GM21528 (cell line): Measurements from ENCODE around the gene FGL2.
A peak's percentile ranks its signal among the peaks of the same experiment; 100 is the strongest.
"Not testable (repeated sequence)": the region's sequence is repeated elsewhere in the genome, so short reads cannot be mapped to it uniquely, and the experiment has no call there.

Experiments used
- ATAC-seq: cut with Tn5 transposase; IDR thresholded peaks from one replicate; pipeline ENCODE4 v1.9.1; 2021; ENCODE audit warnings: mild to moderate bottlenecking, moderate library complexity; ENCODE audit not compliant: unreplicated experiment, low FRiP score

FGL2 gene

GRCh38 chr7:77217474-77218185, 18.0 kb upstream of the FGL2 start:
- no peak for ATAC-seq

GRCh38 chr7:77216181-77216845, 16.7 kb upstream of the FGL2 start:
- ATAC-seq: no peak

DNA sequence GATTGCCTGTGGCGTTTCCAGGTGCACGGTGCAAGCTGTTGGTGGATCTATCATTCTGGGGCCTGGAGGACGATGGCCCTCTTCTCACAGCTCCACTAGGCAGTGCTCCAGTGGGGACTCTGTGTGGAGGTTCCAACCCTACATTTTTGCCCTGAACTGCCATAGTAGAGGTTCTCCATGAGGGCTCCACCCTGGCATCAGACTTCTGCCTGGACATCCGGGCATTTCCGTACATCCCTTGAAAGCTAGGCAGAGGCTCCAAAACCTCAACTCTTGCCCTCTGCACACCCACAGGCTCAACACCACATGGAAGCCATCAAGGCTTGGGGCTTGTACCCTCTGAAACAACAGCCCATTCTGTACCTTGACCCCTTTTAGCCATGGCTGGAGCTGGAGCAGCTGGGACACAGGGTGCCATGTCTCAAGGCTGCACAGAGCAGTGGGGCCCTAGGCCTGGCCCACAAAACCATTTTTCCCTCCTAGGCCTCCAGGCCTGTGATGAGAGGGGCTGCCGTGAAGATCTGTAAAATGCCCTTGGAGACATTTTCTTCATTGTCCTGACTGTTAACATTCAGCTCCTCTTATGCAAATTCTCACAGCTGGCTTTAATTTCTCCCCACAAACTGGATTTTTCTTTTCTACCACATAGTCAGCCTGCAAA, 10.0 kb upstream of the FGL2 start:
- ATAC-seq: no peak

- ATAC-seq: no peak
Observed at GRCh38 chr7:77208416-77208815, 8.8 kb upstream of the FGL2 start.

DNA sequence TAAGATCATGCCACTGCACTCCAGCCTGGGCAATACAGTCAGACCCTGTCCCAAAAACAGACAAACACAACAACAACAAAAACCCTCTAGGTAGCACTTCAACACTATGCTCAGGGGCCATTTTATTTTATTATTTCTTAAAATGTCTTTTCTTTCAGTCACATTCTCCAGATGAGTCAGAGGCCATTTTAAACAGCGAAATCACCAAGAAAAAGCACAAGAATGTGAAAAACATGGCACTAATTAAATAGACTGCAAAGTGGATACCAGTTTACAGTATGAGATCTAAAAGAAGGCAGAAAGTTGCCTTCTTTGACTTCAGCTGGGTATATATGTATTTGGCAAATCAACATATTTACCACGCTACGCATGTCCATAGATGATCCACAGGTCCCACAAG, 6.1 kb upstream of the FGL2 start:
- no peak for ATAC-seq

GRCh38 chr7:77202481-77202976, 2.9 kb upstream of the FGL2 start:
- peak; percentile 87 for ATAC-seq

DNA sequence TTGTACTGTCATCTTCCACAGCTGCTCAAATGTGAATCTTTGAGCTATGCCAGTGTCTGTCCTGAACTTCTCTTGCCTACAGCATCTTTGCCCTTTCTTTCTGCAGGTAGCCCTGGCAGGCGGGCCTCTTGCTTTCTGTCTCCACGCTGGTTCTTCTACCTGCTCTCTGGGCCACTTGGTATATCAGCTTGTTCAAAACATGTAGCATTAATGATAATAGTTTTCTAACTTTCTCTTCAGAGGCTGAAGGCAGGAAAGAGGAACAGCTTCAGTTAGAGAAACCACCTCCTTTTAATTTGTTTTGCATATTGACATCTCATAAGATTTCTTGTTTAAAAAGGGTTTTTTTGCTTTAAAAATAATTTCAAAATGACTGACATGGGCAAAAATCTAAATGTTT, 923 bp upstream of the FGL2 start:
- no peak for ATAC-seq

- ATAC-seq: no peak
Observed at GRCh38 chr7:77197141-77197540, 2.5 kb downstream of the FGL2 start.

DNA sequence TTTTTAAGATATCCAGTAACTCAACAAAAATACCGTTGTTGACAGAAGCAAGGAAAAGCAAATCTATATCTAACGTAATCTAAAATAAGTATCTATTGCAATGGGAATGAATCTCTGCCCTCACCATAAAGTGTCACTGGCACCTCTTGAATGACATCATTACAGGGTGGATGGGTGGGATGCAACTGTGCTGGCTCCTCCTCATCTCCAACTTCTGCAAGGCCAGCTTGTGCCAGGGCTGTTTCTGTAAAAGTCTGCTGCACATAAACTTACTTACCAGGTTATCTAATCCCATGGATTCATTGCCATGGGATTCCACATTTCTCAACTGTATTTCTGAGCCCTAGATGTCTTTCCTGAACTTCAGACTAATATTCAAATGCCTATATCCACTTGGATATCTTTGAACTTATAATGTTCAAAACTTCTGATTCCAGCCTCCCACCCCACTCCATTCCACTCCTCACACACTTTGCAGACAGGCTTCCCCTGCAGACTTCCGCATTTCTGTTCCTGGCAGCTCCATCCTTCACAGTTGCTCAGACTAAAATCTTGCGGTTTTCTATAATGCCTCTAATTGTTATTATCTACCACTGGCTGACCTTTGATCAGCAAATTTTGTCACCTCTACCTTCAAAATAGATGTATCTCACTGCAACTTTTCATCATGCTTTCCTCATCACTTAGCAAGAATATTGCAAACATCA, 10.7 kb downstream of the FGL2 start:
- no peak for ATAC-seq

- ATAC-seq: no peak
Observed at GRCh38 chr7:77185866-77186265, 13.8 kb downstream of the FGL2 start.

DNA sequence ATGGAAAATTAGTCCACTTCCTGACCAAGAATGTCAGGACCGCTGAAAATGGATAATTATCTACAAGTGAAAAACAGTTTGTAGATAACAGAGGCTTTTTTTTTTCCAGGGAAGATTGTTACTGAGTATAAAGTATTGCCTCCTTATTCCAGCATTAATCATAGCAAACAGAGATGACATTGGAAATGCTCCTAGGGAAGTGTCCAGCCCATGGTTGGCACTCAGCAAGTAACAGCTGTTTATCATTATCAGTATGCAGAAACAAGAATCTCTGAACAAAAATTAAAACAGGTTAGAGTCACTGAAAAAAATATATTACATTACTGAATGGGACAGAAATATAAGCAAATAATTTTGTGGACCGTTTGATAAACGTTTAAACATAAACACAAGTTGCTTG, 14.6 kb downstream of the FGL2 start:
- ATAC-seq: no peak

DNA sequence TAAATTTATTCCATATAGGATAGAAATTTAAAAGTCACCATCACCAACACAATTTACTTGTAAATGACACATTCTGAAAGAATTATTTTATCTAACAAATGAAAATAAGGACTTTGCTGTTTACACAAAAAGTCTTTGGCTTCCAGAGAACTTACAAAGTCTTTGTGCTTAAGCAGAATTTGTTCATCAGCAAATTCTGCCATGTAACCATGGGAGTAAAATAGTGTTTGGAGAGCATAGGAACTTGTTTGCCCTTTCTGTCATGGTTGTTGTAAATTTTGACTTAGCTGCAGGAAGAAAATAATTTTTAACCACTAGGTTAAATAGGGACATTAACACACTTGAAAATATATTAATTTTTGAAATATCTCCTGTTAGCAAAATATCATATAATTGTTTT, 15.2 kb downstream of the FGL2 start:
- no peak for ATAC-seq

- no peak for ATAC-seq
Observed at GRCh38 chr7:77182261-77182660, 17.4 kb downstream of the FGL2 start.

DNA sequence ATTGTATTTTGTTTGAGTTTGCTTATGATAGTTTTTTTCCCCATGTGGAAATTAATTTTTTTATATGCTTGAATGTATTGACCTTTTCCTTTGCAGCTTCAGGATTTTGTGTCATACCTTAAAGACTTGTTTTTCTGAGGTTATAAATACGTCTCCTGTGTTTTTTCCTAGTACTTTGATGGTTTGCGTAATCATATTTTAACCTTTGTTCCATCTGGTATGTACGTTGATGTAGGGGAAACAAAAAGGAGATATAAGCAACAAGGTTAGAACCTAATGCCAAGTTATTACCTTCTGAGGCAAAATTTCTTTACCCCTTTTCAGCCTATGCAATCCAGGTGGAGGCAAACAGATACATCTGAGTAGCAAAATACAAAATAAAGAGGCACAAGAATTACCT, 17.9 kb downstream of the FGL2 start:
- no peak for ATAC-seq

DNA sequence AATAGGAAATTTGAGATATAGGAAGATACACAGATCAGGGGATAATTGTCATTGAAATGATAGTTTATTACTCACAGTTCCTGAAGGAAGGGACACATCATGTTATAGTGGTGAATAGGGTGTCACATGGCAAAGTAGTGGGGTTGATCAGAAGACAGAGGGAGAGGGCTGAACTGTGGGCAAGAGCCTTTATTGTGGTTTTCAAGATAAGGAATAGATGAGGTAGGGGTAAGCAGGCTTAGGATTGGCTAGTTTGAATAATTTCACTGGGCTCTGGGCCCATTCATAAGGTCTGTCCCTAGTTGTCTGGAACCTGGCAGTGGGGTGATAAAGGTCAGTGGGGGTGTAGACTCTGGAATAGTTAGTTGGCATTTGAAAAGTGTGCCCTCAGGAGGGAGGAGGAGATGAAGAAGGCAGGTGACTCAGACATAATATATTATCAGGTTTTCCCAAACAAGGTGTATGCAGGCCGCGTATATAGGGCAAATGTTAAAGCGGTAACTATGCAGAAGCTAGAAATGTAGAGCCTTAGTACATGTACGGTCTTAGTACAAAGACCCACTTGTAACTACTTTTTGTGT, 18.5 kb downstream of the FGL2 start:
- ATAC-seq: no peak

GRCh38 chr7:77178024-77178423, 21.6 kb downstream of the FGL2 start:
- not testable (repeated sequence) for ATAC-seq

- not testable (repeated sequence) for ATAC-seq
Observed at GRCh38 chr7:77177321-77177904, 22.2 kb downstream of the FGL2 start.

GRCh38 chr7:77175274-77175800, 24.3 kb downstream of the FGL2 start:
- not testable (repeated sequence) for ATAC-seq

- not testable (repeated sequence) for ATAC-seq
Observed at GRCh38 chr7:77174418-77174817, 25.2 kb downstream of the FGL2 start.
